Activated effector memory CD4-positive, alpha-beta T cell treated with Interleukin-2 at 50 U/mL for 16 hours (primary cell): ENCODE measurements around the gene TRPT1.

Source experiments
- DNase-seq: peaks from one replicate; pipeline ENCODE4 v3.0.0-alpha.2; 2020

Gene TRPT1

GRCh38 chr11:64244107-64244506 lies 18.1 kb upstream of the TRPT1 start:
- no peak for DNase-seq

GRCh38 chr11:64243236-64243854 lies 17.4 kb upstream of the TRPT1 start:
- no peak for DNase-seq

- DNase-seq, result no peak
Observed at GRCh38 chr11:64241491-64242374, 15.7 kb upstream of the TRPT1 start.

- peak; percentile 99 for DNase-seq
Observed at GRCh38 chr11:64241241-64241490, 15.2 kb upstream of the TRPT1 start.

- peak; percentile 96 for DNase-seq
Observed at GRCh38 chr11:64240435-64241240, 14.7 kb upstream of the TRPT1 start, which contains the start of gene FKBP2. TSS of gene FKBP2 (plus strand) at chr11:64241095. CDS start at chr11:64242388, 1,293 bp downstream.

GRCh38 chr11:64239662-64240434 lies 13.9 kb upstream of the TRPT1 start:
- DNase-seq, result no peak

GRCh38 chr11:64238999-64239398 lies 13.0 kb upstream of the TRPT1 start:
- DNase-seq, result no peak

GRCh38 chr11:64238076-64238475 lies 12.1 kb upstream of the TRPT1 start:
- no peak for DNase-seq

GRCh38 chr11:64237484-64237951 lies 11.5 kb upstream of the TRPT1 start:
- DNase-seq, result no peak

- DNase-seq, result no peak
Observed at GRCh38 chr11:64235437-64236161, 9.6 kb upstream of the TRPT1 start.

GRCh38 chr11:64234647-64235379 lies 8.8 kb upstream of the TRPT1 start:
- DNase-seq, result peak; percentile 44

GRCh38 chr11:64233913-64234586 lies 8.1 kb upstream of the TRPT1 start, which contains the start of gene VEGFB:
TSS of gene VEGFB (plus strand) at chr11:64234584. CDS start at chr11:64234834, 250 bp downstream.
- peak; percentile 68 for DNase-seq

- no peak for DNase-seq
Observed at GRCh38 chr11:64232967-64233315, 7.0 kb upstream of the TRPT1 start.

GRCh38 chr11:64232182-64232966 lies 6.4 kb upstream of the TRPT1 start:
- DNase-seq, result no peak

GRCh38 chr11:64231546-64231945 lies 5.6 kb upstream of the TRPT1 start:
- no peak for DNase-seq

GRCh38 chr11:64230985-64231365 lies 5.0 kb upstream of the TRPT1 start:
- DNase-seq, result no peak

GRCh38 chr11:64230171-64230984 lies 4.4 kb upstream of the TRPT1 start, which contains the start of gene DNAJC4:
TSS of gene DNAJC4 (plus strand) at chr11:64230548. CDS start at chr11:64230855, 307 bp downstream.
- DNase-seq, result peak; percentile 83

- no peak for DNase-seq
Observed at GRCh38 chr11:64229744-64230170, 3.8 kb upstream of the TRPT1 start.
